Esophagus (tissue), 2 donors: ENCODE measurements around the gene DNASE1L3. TPM values are rescaled to one million over a fixed set of nuclear protein-coding genes. Genes with fewer than 3 reads are reported as not detected.

ENCODE experiments used
- H3K27ac ChIP-seq, 2 donors: one replicate each; pipeline ENCODE4 v1.5.1; 2013; ENCODE audit warnings: low read depth in 2 of 2, mild to moderate bottlenecking in 2 of 2, inconsistent platforms in 1 of 2, low read length in 1 of 2, moderate library complexity in 1 of 2
- H3K27me3 ChIP-seq, 2 donors: one replicate each; pipeline ENCODE4 v1.6.1; 2013; ENCODE audit warnings: low read length in 2 of 2, control low read depth in 1 of 2, mild to moderate bottlenecking in 1 of 2; ENCODE audit not compliant: insufficient read depth in 2 of 2, control insufficient read depth in 1 of 2
- H3K36me3 ChIP-seq, 2 donors: one replicate each; pipeline ENCODE4 v1.6.1; 2013; ENCODE audit warnings: low read length in 1 of 2; ENCODE audit not compliant: control insufficient read depth in 2 of 2, insufficient read depth in 2 of 2
- H3K4me1 ChIP-seq, 2 donors: one replicate each; pipeline ENCODE4 v1.6.1; 2013; ENCODE audit warnings: low read length in 1 of 2; ENCODE audit not compliant: control insufficient read depth in 2 of 2, insufficient read depth in 2 of 2
- H3K4me3 ChIP-seq, 2 donors: one replicate each; pipeline ENCODE4 v1.5.1; 2013; ENCODE audit warnings: low read length in 2 of 2, mild to moderate bottlenecking in 2 of 2, low read depth in 1 of 2, moderate library complexity in 1 of 2
- H3K9me3 ChIP-seq, 2 donors: one replicate each; pipeline ENCODE4 v1.6.1; 2013; ENCODE audit warnings: mild to moderate bottlenecking in 2 of 2, low read depth in 1 of 2, low read length in 1 of 2, moderate library complexity in 1 of 2; ENCODE audit not compliant: control insufficient read depth in 2 of 2, insufficient read depth in 1 of 2
- WGBS, 2 donors: extraction: QIAGEN DNeasy Blood & Tissue Kit; methylation state at CpG; one replicate each; pipeline ENCODE4 v1.1.7; 2013; 5-methylcytosine and 5-hydroxymethylcytosine counted together
- polyA plus RNA-seq, 2 donors: library from polyadenylated mRNA; stranded (reverse); fragments of 200-250 nt; gene quantifications; one replicate each; pipeline ENCODE4 v1.2.3, GENCODE V29; 2013
- donor health status: healthy with polysubstance abuse.
- donor health status: Bipolar disorder and iron deficiency.

The DNASE1L3 gene
- polyA plus RNA-seq, 2 donors = 7.5 to 39.3 TPM

DNA sequence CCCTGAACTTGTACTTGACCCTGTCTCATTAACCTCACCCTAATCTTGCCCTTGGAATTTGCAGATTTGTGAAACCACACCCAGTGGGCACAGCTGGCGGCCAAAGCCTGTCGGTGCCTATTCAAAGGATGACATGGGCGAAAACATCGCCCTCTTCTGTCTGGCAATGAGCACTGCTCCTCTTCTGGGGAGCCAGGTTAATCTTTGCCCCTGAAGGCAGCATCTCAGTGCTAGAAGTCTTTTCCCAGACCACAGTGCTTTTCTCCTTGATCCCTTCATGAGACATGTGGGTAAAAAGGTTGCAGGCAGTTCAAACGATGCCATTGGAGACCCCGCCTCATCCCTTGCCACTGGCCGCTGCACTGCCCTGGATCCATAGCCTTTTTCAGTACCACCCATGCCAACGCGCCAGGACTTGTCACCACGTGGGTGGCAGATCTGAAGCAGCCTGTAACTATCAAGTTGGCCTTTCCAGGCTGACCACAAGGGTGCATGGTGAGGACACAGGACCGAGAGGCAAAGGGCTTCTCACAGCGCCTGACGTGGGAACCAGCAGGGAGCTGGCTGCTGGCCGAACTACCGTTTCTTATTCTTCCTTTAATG, 6.5 kb upstream of the DNASE1L3 start:
- no peak overlapping the region for H3K4me3 ChIP-seq
- no peaks in the 10 kb centered on the region for H3K9me3 ChIP-seq
- peaks cover 0 to 20% of the 10 kb centered on the region in 2 donors for H3K4me1 ChIP-seq
- 18 to 24% methylated on average over 15 of the region's 15 CpGs for WGBS, 2 donors
- peak overlapping the region in 1 of 2 donors; percentile 53 for H3K27ac ChIP-seq
- no peaks in the 10 kb centered on the region for H3K27me3 ChIP-seq
- no peaks in the 10 kb centered on the region for H3K36me3 ChIP-seq

GRCh38 chr3:58216496-58217195, 5.9 kb upstream of the DNASE1L3 start:
- Histone ChIP-seq H3K36me3 (no peaks in the 10 kb centered on the region), H3K4me3 (no peak overlapping the region), H3K9me3 (no peaks in the 10 kb centered on the region), H3K27me3 (no peaks in the 10 kb centered on the region), H3K27ac (peak overlapping the region; percentile 52 to 72), H3K4me1 (peaks cover 0 to 20% of the 10 kb centered on the region in 2 donors)
- WGBS, 2 donors = 53 to 63% methylated on average over 10 of the region's 10 CpGs

DNA sequence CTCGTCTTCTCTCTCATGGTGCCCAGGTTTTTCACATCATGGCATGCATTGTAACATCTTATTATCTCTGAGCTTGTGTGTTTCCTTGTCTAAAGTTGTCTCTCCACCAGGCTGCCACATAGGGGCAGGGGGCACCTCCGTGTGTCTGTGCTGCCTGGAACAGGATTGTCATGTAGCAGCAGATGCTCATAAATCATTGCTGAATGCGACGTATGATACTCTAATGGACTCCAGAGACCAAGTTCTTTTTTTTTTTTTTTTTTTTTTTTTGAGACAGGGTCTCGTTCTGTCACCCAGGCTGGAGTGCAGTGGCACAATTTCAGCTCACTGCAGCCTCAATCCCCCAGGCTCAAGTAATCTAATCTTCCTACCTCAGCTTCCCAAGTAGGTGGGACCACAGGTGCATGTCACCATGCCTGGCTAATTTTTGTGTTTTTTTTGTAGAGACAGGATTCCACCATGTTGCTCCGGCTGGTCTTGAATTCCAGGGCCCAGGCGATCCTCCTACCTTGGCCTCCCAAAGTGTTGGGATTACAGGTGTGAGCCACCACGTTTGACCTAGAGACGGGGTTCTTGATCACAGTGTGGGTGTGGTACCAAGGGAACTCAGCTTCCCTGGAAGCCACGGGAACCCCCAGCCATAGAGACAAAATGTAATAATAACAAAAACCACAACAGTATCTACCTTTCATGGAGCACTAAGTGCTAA, 4.7 kb upstream of the DNASE1L3 start:
- Histone ChIP-seq H3K36me3 (no peaks in the 10 kb centered on the region), H3K4me1 (peaks cover 0 to 26% of the 10 kb centered on the region in 2 donors), H3K27ac (peak overlapping the region; percentile 94 to 96), H3K4me3 (no peak overlapping the region), H3K9me3 (no peaks in the 10 kb centered on the region), H3K27me3 (no peaks in the 10 kb centered on the region)
- WGBS, 2 donors = 59 to 68% methylated on average over 9 to 10 of the region's 10 CpGs

DNA sequence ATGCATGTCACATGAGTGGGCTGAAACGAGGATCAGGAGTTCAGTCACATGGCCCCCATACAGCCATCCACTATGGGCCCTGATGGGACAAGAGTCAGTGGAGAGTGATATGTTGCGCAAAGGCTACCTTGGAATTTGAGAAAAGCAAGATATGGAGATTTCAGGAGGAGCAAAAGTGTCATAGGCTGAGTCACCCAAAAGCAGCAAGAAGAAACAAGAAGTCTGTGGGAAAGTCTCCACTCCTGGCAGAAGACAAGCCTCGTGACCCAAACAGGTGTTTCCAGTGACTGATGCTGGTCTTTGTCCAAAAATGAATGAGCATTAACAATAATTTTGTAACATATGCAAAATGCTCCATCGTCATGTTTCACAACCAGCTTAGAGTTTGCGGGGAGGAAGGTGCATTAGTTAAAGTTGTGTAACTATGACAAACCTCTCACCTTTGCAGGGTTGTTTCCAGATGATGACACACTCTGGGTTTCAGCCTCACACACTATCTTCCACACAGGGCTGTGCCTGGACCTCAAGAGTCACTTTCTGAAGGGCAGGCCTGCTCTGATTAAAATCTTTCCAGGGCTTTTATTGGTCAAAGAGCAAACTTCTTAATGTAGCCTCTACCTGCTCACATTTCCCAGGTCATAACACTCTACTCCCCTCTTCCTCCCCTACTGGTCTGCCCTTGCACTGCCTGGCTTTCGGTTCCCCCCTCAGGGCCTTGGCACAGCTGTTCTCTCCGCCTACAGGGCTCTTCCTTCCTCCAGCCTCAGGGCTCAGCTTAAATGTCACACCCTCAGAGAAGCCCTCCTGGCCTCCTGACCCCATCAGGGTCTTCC, 3.9 kb upstream of the DNASE1L3 start:
- Histone ChIP-seq H3K4me3 (no peak overlapping the region), H3K36me3 (no peaks in the 10 kb centered on the region), H3K27ac (peak overlapping the region; percentile 94 to 96), H3K9me3 (no peaks in the 10 kb centered on the region), H3K4me1 (peaks cover 0 to 26% of the 10 kb centered on the region in 2 donors), H3K27me3 (no peaks in the 10 kb centered on the region)
- WGBS, 2 donors = 39 to 43% methylated on average over 7 of the region's 7 CpGs

GRCh38 chr3:58209933-58210332, 839 bp downstream of the DNASE1L3 start:
- no peaks in the 10 kb centered on the region for H3K9me3 ChIP-seq
- H3K27ac ChIP-seq = no peak overlapping the region
- peaks cover 3 to 16% of the 10 kb centered on the region in 2 donors for H3K4me1 ChIP-seq
- H3K4me3 ChIP-seq = no peak overlapping the region
- H3K27me3 ChIP-seq = no peaks in the 10 kb centered on the region
- no peaks in the 10 kb centered on the region for H3K36me3 ChIP-seq
- 78 to 88% methylated on average over 3 of the region's 3 CpGs for WGBS, 2 donors

- Histone ChIP-seq H3K9me3 (peaks cover 0 to 2% of the 10 kb centered on the region in 2 donors), H3K27me3 (no peaks in the 10 kb centered on the region), H3K36me3 (no peaks in the 10 kb centered on the region), H3K4me1 (peaks cover 3 to 12% of the 10 kb centered on the region in 2 donors), H3K4me3 (no peak overlapping the region), H3K27ac (no peak overlapping the region)
- 87 to 90% methylated on average over 4 of the region's 4 CpGs for WGBS, 2 donors
Measured at GRCh38 chr3:58207954-58208353, 2.8 kb downstream of the DNASE1L3 start.

GRCh38 chr3:58206406-58207011, 4.3 kb downstream of the DNASE1L3 start:
- Histone ChIP-seq H3K9me3 (peaks cover 0 to 3% of the 10 kb centered on the region in 2 donors), H3K27me3 (no peaks in the 10 kb centered on the region), H3K36me3 (no peaks in the 10 kb centered on the region), H3K4me1 (peaks cover 3 to 12% of the 10 kb centered on the region in 2 donors), H3K27ac (peak overlapping the region; percentile 11 to 76), H3K4me3 (no peak overlapping the region)
- WGBS, 2 donors = 49 to 64% methylated on average over 5 of the region's 5 CpGs

GRCh38 chr3:58205981-58206380, 4.8 kb downstream of the DNASE1L3 start:
- peaks cover 3 to 10% of the 10 kb centered on the region in 2 donors for H3K4me1 ChIP-seq
- no peaks in the 10 kb centered on the region for H3K36me3 ChIP-seq
- H3K9me3 ChIP-seq = peaks cover 0 to 3% of the 10 kb centered on the region in 2 donors
- H3K4me3 ChIP-seq = no peak overlapping the region
- peak overlapping the region in 1 of 2 donors; percentile 76 for H3K27ac ChIP-seq
- H3K27me3 ChIP-seq = no peaks in the 10 kb centered on the region
- WGBS, 2 donors = 69 to 78% methylated on average over 4 of the region's 4 CpGs

GRCh38 chr3:58204720-58205119, 6.1 kb downstream of the DNASE1L3 start:
- H3K36me3 ChIP-seq = no peaks in the 10 kb centered on the region
- H3K27ac ChIP-seq = no peak overlapping the region
- no peaks in the 10 kb centered on the region for H3K27me3 ChIP-seq
- peaks cover 0 to 3% of the 10 kb centered on the region in 2 donors for H3K9me3 ChIP-seq
- no peak overlapping the region for H3K4me3 ChIP-seq
- peaks cover 3 to 10% of the 10 kb centered on the region in 2 donors for H3K4me1 ChIP-seq
- WGBS, 2 donors = 89 to 91% methylated on average over 4 of the region's 4 CpGs
